Uterus (tissue), 4 donors: ENCODE results near the gene S100A13. TPM values are rescaled to one million over a fixed set of nuclear protein-coding genes. Genes with fewer than 3 reads are reported as not detected.
A peak's percentile ranks its signal among the peaks of the same experiment; 100 is the strongest.

Experiments
- DNase-seq, 2 donors: peaks; one replicate each; pipeline ENCODE4 v3.0.0-alpha.2; 2019 to 2020
- H3K27ac ChIP-seq, 2 donors: fragments of 200-600 bp; sonication (generic); 1 replicate in 1 of 2; 2 replicates in 1 of 2; pipeline ENCODE4 v1.5.1; 2016 to 2018
- H3K27me3 ChIP-seq, 2 donors: fragments of 200-600 bp; sonication (generic); one replicate each; pipeline ENCODE4 v1.5.1; 2018 to 2019; ENCODE audit warnings: control low read depth in 1 of 2
- H3K36me3 ChIP-seq, 2 donors: fragments of 200-600 bp; sonication (generic); one replicate each; pipeline ENCODE4 v1.5.1; 2019; ENCODE audit warnings: control low read depth in 1 of 2
- H3K4me1 ChIP-seq, 2 donors: fragments of 200-600 bp; sonication (generic); one replicate each; pipeline ENCODE4 v1.5.1; 2018 to 2019; ENCODE audit warnings: control low read depth in 1 of 2
- H3K4me3 ChIP-seq, 2 donors: fragments of 200-600 bp; sonication (generic); 1 replicate in 1 of 2; 2 replicates in 1 of 2; pipeline ENCODE4 v1.5.1; 2018 to 2019; ENCODE audit warnings: mild to moderate bottlenecking in 1 of 2
- H3K9me3 ChIP-seq, 2 donors: fragments of 200-600 bp; sonication (generic); one replicate each; pipeline ENCODE4 v1.5.1; 2019; ENCODE audit warnings: control low read depth in 1 of 2
- CTCF ChIP-seq, 4 experiments: fragments of 200-600 bp in 2 of 4; fragments of 450-650 bp in 2 of 4; sonication (generic) in 2 of 4; IDR thresholded peaks; one replicate each; pipeline ENCODE4 v1.5.1; 2016 to 2019; ENCODE audit warnings: antibody characterized with exemption in 4 of 4, mild to moderate bottlenecking in 2 of 4, moderate library complexity in 1 of 4
- POLR2A ChIP-seq, 2 donors: fragments of 450-650 bp; IDR thresholded peaks; one replicate each; pipeline ENCODE4 v1.6.1; 2016; ENCODE audit warnings: antibody characterized with exemption in 2 of 2, mild to moderate bottlenecking in 1 of 2, moderate library complexity in 1 of 2
- intact Hi-C: fragments of 100-400 bp; cut with DNase I; formaldehyde crosslinking; loops from one replicate; pipeline ENCODE4 v1.15.1; 2023; ENCODE audit warnings: low total_unique reads
- total RNA-seq, 4 donors: library from RNA; depleted of rRNA in 3 of 4; stranded (reverse); fragments of >200 nt in 3 of 4; gene quantifications; one replicate each; pipeline versions ENCODE4 v1.1.0 to v1.2.4, GENCODE V29; 2014 to 2023
- donor health status: DM: yes; HTN: yes; CAD: no.

The S100A13 gene
- total RNA-seq, 4 donors from 2014 or later = 25.9 to 269 (median 126) TPM

- DNase-seq = no peak
- intact Hi-C loops = no loop called here
- peak overlapping the region; percentile 53 to 78 for H3K4me3 ChIP-seq
Measured at GRCh38 chr1:153626477-153626903, 815 bp downstream of the S100A13 start.

GRCh38 chr1:153624965-153625611 is 2.2 kb downstream of the S100A13 start:
- H3K9me3 ChIP-seq = no peaks in the 10 kb centered on the region
- no peak overlapping the region for H3K4me3 ChIP-seq
- peaks cover 0 to 6% of the 10 kb centered on the region in 2 donors for H3K4me1 ChIP-seq
- intact Hi-C loops = no loop called here
- no peaks in the 10 kb centered on the region for H3K36me3 ChIP-seq
- no peak for TF ChIP-seq POLR2A (IDR thresholded peaks at IDR 0.05)
- TF ChIP-seq CTCF (IDR thresholded peaks at IDR 0.05) = no peak
- no peaks in the 10 kb centered on the region for H3K27me3 ChIP-seq
- no peak for DNase-seq
- peak overlapping the region; percentile 93 to 98 for H3K27ac ChIP-seq

More at GRCh38 chr1:153626477-153626903, 815 bp downstream of the S100A13 start:
- Histone ChIP-seq H3K36me3 (no peaks in the 10 kb centered on the region), H3K9me3 (no peaks in the 10 kb centered on the region), H3K4me1 (peaks cover 0 to 6% of the 10 kb centered on the region in 2 donors), H3K27ac (peak overlapping the region; percentile 93 to 98), H3K27me3 (no peaks in the 10 kb centered on the region)
- TF ChIP-seq POLR2A (IDR thresholded peaks at IDR 0.05) (no peak), CTCF (IDR thresholded peaks at IDR 0.05) (no peak)

GRCh38 chr1:153623101-153623500 is 4.2 kb downstream of the S100A13 start:
- Histone ChIP-seq H3K27me3 (no peaks in the 10 kb centered on the region), H3K36me3 (no peaks in the 10 kb centered on the region), H3K4me3 (no peak overlapping the region), H3K9me3 (no peaks in the 10 kb centered on the region), H3K4me1 (peaks cover 0 to 6% of the 10 kb centered on the region in 2 donors), H3K27ac (no peak overlapping the region)
- no peak for DNase-seq
- intact Hi-C loops = no loop called here
- TF ChIP-seq CTCF (IDR thresholded peaks at IDR 0.05) = no peak

- no peak overlapping the region for H3K4me3 ChIP-seq
- no peaks in the 10 kb centered on the region for H3K27me3 ChIP-seq
- no peak for TF ChIP-seq CTCF (IDR thresholded peaks at IDR 0.05)
- no peak for TF ChIP-seq POLR2A (IDR thresholded peaks at IDR 0.05)
- DNase-seq = no peak
- no peaks in the 10 kb centered on the region for H3K4me1 ChIP-seq
- no peak overlapping the region for H3K27ac ChIP-seq
- no peaks in the 10 kb centered on the region for H3K9me3 ChIP-seq
- intact Hi-C loops = no loop called here
- no peaks in the 10 kb centered on the region for H3K36me3 ChIP-seq
Measured at GRCh38 chr1:153619171-153619570, 8.1 kb downstream of the S100A13 start.

GRCh38 chr1:153617663-153618062 is 9.6 kb downstream of the S100A13 start:
- Histone ChIP-seq H3K36me3 (no peaks in the 10 kb centered on the region), H3K27ac (peak overlapping the region in 1 of 2 donors; percentile 6), H3K9me3 (no peaks in the 10 kb centered on the region), H3K27me3 (no peaks in the 10 kb centered on the region), H3K4me3 (no peak overlapping the region), H3K4me1 (no peaks in the 10 kb centered on the region)
- TF ChIP-seq POLR2A (IDR thresholded peaks at IDR 0.05) (no peak), CTCF (IDR thresholded peaks at IDR 0.05) (peak; percentile 21 to 70 (median 47))
- intact Hi-C loops = no loop called here
- peak; percentile 41 to 71 for DNase-seq
